Heart left ventricle (tissue), 16 donors: ENCODE measurements around the gene AKAP6. TPM values are rescaled to one million over a fixed set of nuclear protein-coding genes. Genes with fewer than 3 reads are reported as not detected.

Source experiments
- ATAC-seq, 4 donors: fragments of 200-7000 bp; cut with Tn5 transposase; one replicate each; pipeline ENCODE4 v1.9.1; 2020 to 2022; ENCODE audit warnings: moderate library complexity in 4 of 4, mild to moderate bottlenecking in 3 of 4, moderate number of reproducible peaks in 1 of 4
- DNase-seq, 5 donors: peaks; one replicate each; pipeline ENCODE4 v3.0.0-alpha.2; 2020
- H3K27ac ChIP-seq, 12 donors: fragments of 200-600 bp; sonication (generic) in 4 of 12; one replicate each; pipeline versions ENCODE4 v1.5.0 to v1.8.0; 2016 to 2022; ENCODE audit warnings: mild to moderate bottlenecking in 2 of 12
- H3K27me3 ChIP-seq, 9 donors: fragments of 200-600 bp; sonication (generic) in 2 of 9; one replicate each; pipeline versions ENCODE4 v1.5.1 to v1.8.0; 2016 to 2022; ENCODE audit warnings: mild to moderate bottlenecking in 3 of 9
- H3K36me3 ChIP-seq, 9 donors: fragments of 200-600 bp; sonication (generic) in 2 of 9; one replicate each; pipeline versions ENCODE4 v1.5.0 to v1.8.0; 2018 to 2022; ENCODE audit warnings: mild to moderate bottlenecking in 2 of 9
- H3K4me1 ChIP-seq, 12 donors: fragments of 200-600 bp; sonication (generic) in 4 of 12; one replicate each; pipeline versions ENCODE4 v1.5.0 to v1.8.0; 2016 to 2022; ENCODE audit warnings: mild to moderate bottlenecking in 3 of 12
- H3K4me3 ChIP-seq, 12 donors: fragments of 200-600 bp; sonication (generic) in 4 of 12; one replicate each; pipeline versions ENCODE4 v1.5.0 to v1.8.0; 2017 to 2022; ENCODE audit warnings: mild to moderate bottlenecking in 9 of 12, moderate library complexity in 4 of 12
- H3K9me3 ChIP-seq, 12 donors: fragments of 200-600 bp; sonication (generic) in 4 of 12; one replicate each; pipeline versions ENCODE4 v1.5.0 to v1.8.0; 2016 to 2022; ENCODE audit warnings: mild to moderate bottlenecking in 1 of 12
- POLR2A ChIP-seq, 2 donors: fragments of 450-650 bp; IDR thresholded peaks; one replicate each; pipeline ENCODE4 v1.6.1; 2017; ENCODE audit warnings: antibody characterized with exemption in 2 of 2, mild to moderate bottlenecking in 2 of 2, moderate library complexity in 2 of 2
- WGBS, 4 donors: extraction: QIAGEN DNeasy Blood & Tissue Kit in 2 of 4; methylation state at CpG; one replicate each; pipeline versions ENCODE4 v1.1.5 to v1.1.7; 2013 to 2018; 5-methylcytosine and 5-hydroxymethylcytosine counted together
- intact Hi-C, 10 donors: fragments of 100-400 bp; cut with DNase I; formaldehyde crosslinking; loops; one replicate each; pipeline versions ENCODE4 v1.11.1 to v1.14.2; 2022
- polyA plus RNA-seq, 2 donors: library from polyadenylated mRNA; stranded (reverse); fragments of 200-250 nt; gene quantifications; one replicate each; pipeline ENCODE4 v1.2.3, GENCODE V29; 2013
- total RNA-seq, 9 donors: library from RNA; depleted of rRNA in 2 of 9; stranded (reverse); fragments of >200 nt in 2 of 9; fragmentation: NEBNext Ultra II Directional in 3 of 9; extraction: Animal tissue kit (Norgen Biotek cat#: 25700) in 3 of 9; gene quantifications; one replicate each; pipeline versions ENCODE4 v1.1.0 to v1.2.4, GENCODE V29; 2016 to 2023
- TF ChIP-seq, protein P1 (sequence below), 12 donors: fragments of 200-600 bp; sonication (generic) in 4 of 12; IDR thresholded peaks; one replicate each; pipeline versions ENCODE4 v1.5.0 to v1.8.0; 2018 to 2022; ENCODE audit warnings: antibody characterized with exemption in 12 of 12, mild to moderate bottlenecking in 5 of 12
- donor health status: ischemic (EF 13 %, LVEDD 7.1; RV severe dilation, severe dysfunction).
- donor health status: healthy with polysubstance abuse.
- donor health status: DM: no; HTN: yes; CAD: no.
- donor health status: DM: no; HTN: no; CAD: no.
- donor health status: ischemic (EF 25% LVEDD 6.9; RV normal size, moderate dysfunction).
- donor health status: ischemic (EF 25% LVEDD 5.7; RV mildly dilated, moderate dysfunction).
- donor health status: healthy.
- donor health status: DM: yes; HTN: yes; CAD: no.
- donor health status: ischemic (EF 35%, LVEDD 5.7; RV mildly dilated, moderate dysfunction).
- donor health status: nonischemic (EF 11% LVEDD 7.7; RV severe dilation, severe dysfunction).
- donor health status: DM: yes; HTN: yes; CAD: no.
- donor health status: PGD.
- donor health status: ischemic (EF 29% LVEDD 5.4; RV normal size, mild dysfunction).
- donor health status: nonischemic (EF 23%, LVEDD 6.1; RV moderate dilation, normal function).

The AKAP6 gene
- total and polyA plus RNA-seq, 11 donors, result 20.4 to 303 (median 206) TPM

DNA sequence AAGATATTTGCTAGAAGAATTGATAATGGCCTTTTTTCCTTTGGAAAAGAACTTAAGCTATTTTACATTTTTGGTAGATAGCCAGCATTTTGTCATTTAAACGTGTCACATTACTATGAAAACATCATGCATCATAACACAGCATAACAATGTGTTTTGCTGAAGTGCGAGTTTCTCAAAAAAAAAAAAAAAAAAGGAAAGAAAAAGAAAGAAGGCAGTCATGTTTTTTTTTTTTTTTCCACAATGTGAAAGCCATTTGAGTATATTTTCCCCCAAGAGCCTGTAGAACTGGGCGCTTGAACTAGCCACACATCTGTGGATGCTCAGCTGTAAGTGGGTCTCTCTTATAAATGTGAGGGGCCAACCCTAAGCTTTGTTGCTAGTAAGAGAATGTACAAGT is 300.1 kb downstream of the AKAP6 start:
- TF ChIP-seq, protein P1, sequence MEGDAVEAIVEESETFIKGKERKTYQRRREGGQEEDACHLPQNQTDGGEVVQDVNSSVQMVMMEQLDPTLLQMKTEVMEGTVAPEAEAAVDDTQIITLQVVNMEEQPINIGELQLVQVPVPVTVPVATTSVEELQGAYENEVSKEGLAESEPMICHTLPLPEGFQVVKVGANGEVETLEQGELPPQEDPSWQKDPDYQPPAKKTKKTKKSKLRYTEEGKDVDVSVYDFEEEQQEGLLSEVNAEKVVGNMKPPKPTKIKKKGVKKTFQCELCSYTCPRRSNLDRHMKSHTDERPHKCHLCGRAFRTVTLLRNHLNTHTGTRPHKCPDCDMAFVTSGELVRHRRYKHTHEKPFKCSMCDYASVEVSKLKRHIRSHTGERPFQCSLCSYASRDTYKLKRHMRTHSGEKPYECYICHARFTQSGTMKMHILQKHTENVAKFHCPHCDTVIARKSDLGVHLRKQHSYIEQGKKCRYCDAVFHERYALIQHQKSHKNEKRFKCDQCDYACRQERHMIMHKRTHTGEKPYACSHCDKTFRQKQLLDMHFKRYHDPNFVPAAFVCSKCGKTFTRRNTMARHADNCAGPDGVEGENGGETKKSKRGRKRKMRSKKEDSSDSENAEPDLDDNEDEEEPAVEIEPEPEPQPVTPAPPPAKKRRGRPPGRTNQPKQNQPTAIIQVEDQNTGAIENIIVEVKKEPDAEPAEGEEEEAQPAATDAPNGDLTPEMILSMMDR (IDR thresholded peaks at IDR 0.05), result no peak
- TF ChIP-seq POLR2A (IDR thresholded peaks at IDR 0.05), result no peak
- H3K27ac ChIP-seq, result no peak overlapping the region
- no peaks in the 10 kb centered on the region for H3K27me3 ChIP-seq
- ATAC-seq, result no peak
- no peak overlapping the region for H3K4me3 ChIP-seq
- intact Hi-C loops, result no loop called here
- H3K4me1 ChIP-seq, result peaks cover 0 to 48% (median 5%) of the 10 kb centered on the region in 12 donors
- no peak for DNase-seq
- no peaks in the 10 kb centered on the region for H3K9me3 ChIP-seq
- no peaks in the 10 kb centered on the region for H3K36me3 ChIP-seq
- 49 to 63% (median 55%) methylated on average over 3 of the region's 3 CpGs for WGBS, 4 donors

GRCh38 chr14:32630701-32631100 is 301.6 kb downstream of the AKAP6 start:
- ATAC-seq (no peak), DNase-seq (no peak)
- TF ChIP-seq, protein P1 (IDR thresholded peaks at IDR 0.05), result no peak
- TF ChIP-seq POLR2A (IDR thresholded peaks at IDR 0.05), result no peak
- Histone ChIP-seq H3K36me3 (no peaks in the 10 kb centered on the region), H3K27me3 (no peaks in the 10 kb centered on the region), H3K27ac (no peak overlapping the region), H3K4me3 (no peak overlapping the region), H3K4me1 (peaks cover 0 to 62% (median 17%) of the 10 kb centered on the region in 12 donors), H3K9me3 (no peaks in the 10 kb centered on the region)
- intact Hi-C loops, result no loop called here

DNA sequence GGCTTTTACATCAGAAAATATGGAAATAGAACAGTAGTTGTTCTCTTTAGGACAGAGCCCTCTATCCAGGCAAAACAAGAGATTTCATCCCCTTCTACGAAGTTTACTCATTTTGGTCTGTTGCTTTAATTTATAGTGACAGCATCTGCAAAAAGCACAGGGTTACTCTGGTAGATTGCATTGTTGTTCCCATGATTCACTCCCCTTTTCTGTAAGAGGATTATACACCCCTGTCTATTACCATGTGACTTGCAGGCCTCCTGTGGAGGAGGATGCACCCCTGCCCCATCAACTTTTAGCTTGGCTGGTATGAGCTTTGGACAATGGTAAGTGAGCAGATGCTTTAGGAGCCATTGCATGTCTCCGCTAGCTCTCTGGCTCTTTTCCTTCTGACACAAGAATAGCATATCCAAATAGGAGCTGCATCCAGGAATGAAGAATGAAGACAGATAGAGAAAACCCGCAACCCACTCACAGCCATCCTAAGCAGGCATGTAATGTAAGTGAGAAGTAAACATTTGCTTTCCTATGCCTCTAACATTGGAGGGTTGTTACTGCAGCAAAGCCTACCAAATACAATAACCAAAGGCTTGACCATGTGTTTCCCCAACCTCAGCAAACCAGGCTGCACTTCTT is 304.2 kb downstream of the AKAP6 start:
- H3K4me1 ChIP-seq, result peaks cover 0 to 59% (median 19%) of the 10 kb centered on the region in 12 donors
- WGBS, 4 donors, result 67 to 81% (median 75%) methylated on average over 3 of the region's 3 CpGs
- no peaks in the 10 kb centered on the region for H3K27me3 ChIP-seq
- H3K36me3 ChIP-seq, result no peaks in the 10 kb centered on the region
- H3K4me3 ChIP-seq, result no peak overlapping the region
- no peaks in the 10 kb centered on the region for H3K9me3 ChIP-seq
- intact Hi-C loops, result no loop called here
- no peak overlapping the region for H3K27ac ChIP-seq
- ATAC-seq (peak in 2 of 4 donors; percentile 35 to 36), DNase-seq (no peak)
- no peak for TF ChIP-seq POLR2A (IDR thresholded peaks at IDR 0.05)
- TF ChIP-seq, protein P1 (IDR thresholded peaks at IDR 0.05), result no peak

- Histone ChIP-seq H3K27ac (no peak overlapping the region), H3K4me1 (peaks cover 0 to 53% (median 19%) of the 10 kb centered on the region in 12 donors), H3K4me3 (no peak overlapping the region), H3K36me3 (no peaks in the 10 kb centered on the region), H3K9me3 (no peaks in the 10 kb centered on the region), H3K27me3 (no peaks in the 10 kb centered on the region)
- intact Hi-C loops, result no loop called here
- TF ChIP-seq, protein P1 (IDR thresholded peaks at IDR 0.05), result no peak
- TF ChIP-seq POLR2A (IDR thresholded peaks at IDR 0.05), result no peak
- DNase-seq (no peak), ATAC-seq (no peak)
Measured at GRCh38 chr14:32633930-32634329, 304.8 kb downstream of the AKAP6 start.
